OCI-M2 (cell line): ENCODE measurements around the gene INAVA.

Experiments used
- DNase-seq: peaks from one replicate; lab custom pipeline; 2025; ENCODE audit not compliant: unreplicated experiment; lab: John Stamatoyannopoulos, UW

INAVA gene, protein sequence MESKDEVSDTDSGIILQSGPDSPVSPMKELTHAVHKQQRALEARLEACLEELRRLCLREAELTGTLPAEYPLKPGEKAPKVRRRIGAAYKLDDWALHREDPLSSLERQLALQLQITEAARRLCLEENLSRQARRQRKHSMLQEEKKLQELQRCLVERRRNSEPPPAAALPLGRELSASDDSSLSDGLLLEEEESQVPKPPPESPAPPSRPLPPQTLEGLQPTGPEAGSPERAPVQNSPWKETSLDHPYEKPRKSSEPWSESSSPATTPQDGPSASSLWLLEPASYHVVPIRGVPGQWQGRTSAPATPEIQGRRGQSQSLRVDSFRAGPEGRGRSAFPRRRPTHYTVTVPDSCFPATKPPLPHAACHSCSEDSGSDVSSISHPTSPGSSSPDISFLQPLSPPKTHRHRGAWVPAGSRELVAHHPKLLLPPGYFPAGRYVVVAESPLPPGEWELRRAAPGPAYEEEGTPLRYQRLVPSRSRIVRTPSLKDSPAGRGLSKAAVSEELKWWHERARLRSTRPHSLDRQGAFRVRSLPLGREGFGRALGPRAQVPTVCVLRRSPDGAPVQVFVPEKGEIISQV

GRCh38 chr1:200894712-200895442 lies at the start of gene INAVA:
Gene INAVA (plus strand): TSS chr1:200894900. CDS start chr1:200898401, 3,501 bp downstream.
- no peak for DNase-seq

GRCh38 chr1:200845360-200845759 lies 49.3 kb upstream of the INAVA start:
- no peak for DNase-seq

- DNase-seq, result no peak
Observed at GRCh38 chr1:200846398-200846797, 48.3 kb upstream of the INAVA start.

GRCh38 chr1:200849430-200849829 lies 45.3 kb upstream of the INAVA start:
- DNase-seq, result no peak

- no peak for DNase-seq
Observed at GRCh38 chr1:200850554-200850953, 44.1 kb upstream of the INAVA start.

GRCh38 chr1:200856716-200857357 lies 37.9 kb upstream of the INAVA start:
- DNase-seq, result no peak

DNA sequence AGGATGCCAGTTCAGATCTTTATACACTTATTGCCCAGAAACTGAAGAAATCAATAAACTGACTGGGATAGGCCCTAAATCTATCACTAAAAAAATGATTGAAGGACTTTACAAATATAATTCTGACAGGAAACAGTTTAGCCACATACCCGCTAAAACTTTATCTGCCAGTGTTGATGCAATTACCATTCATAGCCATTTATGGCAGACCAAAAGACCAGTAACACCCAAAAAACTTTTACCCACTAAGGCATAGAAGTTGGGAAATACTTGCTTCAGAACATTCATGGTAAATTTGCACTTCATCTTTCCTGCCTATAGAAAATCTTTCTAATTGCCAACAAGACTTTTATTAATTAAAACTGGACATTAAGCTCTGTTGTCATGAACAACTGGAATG lies 36.9 kb upstream of the INAVA start:
- no peak for DNase-seq

- DNase-seq, result no peak
Observed at GRCh38 chr1:200861937-200862647, 32.6 kb upstream of the INAVA start.

DNA sequence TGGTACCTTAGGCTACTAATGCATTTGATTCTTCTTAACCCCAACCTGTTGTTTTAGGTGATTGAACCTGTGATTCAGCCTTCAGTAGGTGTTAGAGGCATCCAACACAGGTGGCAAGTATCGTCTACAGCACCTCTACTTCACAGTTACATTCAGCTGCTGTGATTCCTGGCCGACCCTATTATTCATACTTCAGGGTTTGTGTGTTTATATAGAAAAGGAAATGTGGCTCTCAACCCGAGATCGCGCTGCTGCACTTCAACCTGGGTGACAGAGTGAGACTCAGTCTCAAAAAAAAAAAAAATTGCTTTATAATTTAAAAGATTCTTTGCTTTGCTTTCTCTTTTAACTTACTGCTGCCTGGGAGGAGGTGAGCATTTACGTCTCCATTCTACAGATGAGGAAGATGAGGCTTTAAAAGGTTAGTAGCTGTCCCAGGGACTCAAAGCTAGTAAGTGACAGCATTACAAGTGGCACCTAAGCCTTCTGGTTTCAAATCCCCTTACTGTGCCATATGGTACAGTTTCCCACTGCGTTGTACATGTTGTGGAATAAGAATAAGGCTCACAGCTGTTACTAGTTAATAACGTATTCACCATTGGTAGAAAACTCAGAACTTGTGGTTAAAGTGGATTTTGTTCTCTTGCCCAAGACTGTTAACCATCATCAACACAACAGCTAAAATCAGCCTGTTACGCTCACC lies 31.8 kb upstream of the INAVA start:
- no peak for DNase-seq

DNA sequence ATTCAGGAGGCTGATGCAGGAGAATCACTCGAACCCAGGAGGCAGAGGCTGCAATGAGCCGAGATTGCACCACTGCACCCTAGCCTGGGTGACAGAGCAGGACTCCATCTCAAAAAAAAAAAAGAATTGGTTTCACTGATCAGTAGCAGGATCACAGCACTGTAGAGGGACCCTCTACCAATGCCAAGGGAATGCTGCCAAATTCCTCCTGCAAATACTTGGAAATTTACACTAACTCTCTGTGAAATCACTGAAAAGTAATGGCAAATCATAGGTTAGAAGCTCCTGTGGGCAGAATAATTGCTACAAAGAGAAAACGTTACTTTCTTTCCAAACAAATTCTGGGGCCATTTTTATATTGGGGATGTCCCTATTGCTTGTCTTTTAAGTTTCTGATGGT lies 28.6 kb upstream of the INAVA start:
- no peak for DNase-seq

- no peak for DNase-seq
Observed at GRCh38 chr1:200866521-200866920, 28.2 kb upstream of the INAVA start.

DNA sequence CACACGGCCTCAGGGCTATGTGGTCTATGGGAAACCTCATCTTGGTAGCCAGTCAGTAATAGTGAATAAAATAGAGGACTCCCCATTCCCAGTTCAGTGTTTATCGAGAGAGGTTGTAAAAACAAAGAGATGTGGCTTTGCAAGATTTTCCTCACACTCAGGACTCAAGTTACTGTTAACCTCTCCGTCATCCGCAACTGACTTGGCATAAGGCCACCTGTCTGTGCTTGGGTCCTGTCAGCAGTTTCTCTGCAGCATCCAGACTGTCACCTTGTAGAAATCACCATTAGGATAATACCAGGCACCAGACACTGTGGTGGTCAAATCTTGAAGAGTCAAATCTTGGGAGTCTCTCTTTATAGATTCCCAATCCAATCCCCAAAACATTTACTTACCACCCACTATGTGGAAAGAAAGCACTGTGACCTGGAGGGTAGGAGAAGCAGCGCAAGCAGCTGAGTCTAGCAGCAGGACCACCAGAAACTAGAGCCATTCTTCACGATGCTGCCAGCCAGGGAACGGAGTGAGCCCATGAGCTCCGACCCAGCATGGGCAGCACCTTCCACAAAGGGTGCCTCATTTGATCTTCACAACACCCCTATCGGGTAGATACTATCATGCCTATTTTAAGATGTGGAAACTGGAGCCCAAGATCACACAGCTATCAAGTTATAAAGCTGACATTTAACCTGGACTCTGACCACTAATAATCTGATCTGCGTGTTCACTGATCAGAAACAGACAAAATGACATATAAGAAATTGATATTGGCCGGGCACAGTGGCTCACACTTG lies 27.5 kb upstream of the INAVA start:
- no peak for DNase-seq

DNA sequence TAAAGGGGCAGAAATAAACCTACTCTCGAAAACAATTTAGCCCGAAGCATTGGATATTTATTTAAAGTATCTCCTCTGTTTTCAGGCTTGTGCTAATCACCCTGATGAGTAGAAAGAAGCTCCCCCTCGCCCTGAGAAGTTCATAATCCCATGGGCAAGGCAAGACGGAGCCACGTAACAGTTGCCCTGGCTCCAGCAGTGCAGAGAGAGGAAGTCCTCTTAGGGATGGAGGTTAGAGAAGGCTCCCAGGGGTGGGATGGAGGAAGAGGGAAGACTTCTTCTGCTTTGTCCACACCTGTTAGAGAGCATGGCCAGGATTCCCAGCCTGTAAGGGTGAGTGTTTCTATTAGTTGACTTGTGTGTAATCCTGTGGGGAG lies 25.3 kb upstream of the INAVA start:
- DNase-seq, result no peak

DNA sequence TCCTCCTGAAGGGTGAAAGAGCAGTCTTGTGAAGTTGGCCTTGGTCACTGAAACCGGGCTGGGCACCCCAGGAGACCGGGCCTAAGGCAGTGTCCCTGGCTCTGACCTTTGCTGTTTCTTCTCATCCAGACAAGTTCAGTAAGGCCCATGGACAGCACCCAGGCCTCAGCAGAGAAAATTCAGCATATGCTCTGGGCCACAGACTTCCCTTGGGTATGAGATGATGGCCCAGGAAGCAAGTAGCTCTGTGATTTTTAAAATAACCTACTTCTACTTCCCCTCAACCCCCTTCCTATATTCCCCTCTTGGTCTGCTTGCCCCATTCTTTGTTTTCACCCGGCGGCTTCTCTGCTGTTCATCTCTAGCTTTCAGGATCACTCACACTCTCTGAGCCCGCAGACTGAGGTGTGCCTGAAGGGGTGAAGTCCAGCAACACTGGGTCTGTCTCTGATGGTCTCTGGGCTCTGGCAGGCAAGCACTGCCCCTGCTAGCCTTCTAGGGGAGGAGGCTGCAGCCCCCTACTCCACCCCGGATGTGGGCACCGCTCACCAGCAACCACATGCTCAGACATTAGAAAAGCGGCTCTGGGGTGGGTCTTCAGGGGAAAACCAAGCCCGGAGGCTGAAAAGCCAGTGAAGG lies 24.8 kb upstream of the INAVA start:
- DNase-seq, result no peak

DNA sequence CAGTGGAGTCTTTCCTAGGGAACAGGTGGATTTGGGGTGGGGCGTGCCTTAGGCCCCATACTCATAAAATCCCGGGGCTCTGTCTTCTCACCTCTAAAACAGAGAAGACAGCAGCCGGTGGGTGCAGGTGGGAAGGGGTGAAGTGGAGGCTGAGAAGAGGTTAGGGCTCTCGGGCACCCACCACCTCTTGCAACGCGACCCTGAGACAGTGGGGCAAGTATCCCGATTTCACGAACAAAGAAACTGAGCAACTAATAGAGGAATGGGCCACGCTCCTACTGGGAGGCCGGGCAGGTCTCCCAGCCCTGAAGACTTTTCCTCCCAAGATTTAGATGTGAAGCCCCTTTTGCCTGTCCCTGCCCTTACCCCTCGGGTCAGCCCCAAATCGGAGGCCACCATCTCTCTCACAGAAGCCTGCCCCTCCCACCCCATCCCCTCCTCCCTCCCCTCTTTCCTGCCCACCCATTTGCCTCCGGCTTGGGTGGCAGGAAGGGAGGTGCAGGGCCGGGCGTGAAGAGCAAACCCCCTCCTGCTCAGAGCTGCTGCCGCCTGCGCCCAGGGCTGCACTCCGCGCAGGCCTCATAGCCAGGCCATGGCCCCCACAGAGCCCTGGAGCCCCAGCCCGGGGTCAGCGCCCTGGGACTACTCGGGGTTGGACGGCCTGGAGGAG lies 22.1 kb upstream of the INAVA start, which contains the start of gene GPR25:
TSS of gene GPR25 (plus strand) at position 536 of the 670 bp plus-strand sequence. CDS start at position 593, 57 bp downstream.
- no peak for DNase-seq

DNA sequence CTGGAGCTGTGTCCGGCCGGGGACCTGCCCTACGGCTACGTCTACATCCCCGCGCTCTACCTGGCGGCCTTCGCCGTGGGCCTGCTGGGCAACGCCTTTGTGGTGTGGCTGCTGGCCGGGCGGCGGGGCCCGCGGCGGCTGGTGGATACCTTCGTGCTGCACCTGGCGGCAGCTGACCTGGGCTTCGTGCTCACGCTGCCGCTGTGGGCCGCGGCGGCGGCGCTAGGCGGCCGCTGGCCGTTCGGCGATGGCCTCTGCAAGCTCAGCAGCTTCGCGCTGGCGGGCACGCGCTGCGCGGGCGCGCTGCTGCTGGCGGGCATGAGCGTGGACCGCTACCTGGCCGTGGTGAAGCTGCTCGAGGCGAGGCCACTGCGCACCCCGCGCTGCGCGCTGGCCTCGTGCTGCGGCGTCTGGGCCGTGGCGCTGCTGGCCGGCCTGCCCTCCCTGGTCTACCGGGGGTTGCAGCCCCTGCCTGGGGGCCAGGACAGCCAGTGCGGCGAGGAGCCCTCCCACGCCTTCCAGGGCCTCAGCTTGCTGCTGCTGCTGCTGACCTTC lies 21.5 kb upstream of the INAVA start:
- no peak for DNase-seq

- DNase-seq, result no peak
Observed at GRCh38 chr1:200873671-200874397, 20.9 kb upstream of the INAVA start.
